ENCODE measurements around the gene DCTPP1.

DCTPP1 gene

DNA sequence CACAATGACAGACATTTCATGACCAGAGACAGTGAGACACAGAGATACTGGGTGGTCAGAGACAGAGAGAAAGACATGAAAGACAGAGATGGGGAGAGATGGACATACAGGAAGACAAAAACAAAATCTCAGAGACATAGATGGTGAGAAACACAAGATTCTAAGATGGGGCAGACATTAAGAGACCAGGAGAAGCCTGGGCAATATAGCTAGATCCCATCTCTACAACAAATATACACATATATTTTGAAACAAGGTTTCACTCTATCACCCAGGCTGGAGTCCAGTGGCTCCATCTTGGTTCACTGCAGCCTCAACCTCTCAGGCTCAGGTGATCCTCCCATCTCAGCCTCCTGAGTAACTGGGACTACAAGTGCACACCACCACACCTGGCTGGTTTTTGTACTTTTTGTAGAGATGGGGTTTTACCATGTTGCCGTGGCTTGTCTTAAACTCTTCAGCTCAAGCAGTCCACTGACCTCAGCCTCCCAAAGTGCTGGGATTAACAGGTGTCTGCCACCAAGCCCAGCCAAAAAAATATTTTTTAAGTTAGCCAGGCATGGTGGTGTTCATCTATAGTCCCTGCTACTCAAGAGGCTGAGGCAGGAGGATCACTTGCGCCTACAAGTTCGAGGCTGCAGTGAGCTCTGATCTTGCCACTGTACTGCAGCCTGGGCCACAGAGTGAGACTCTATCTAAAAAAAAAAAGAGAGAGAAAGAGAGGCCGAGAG is 49.6 kb downstream of the DCTPP1 start:
- DNase-seq, result no peak

DNA sequence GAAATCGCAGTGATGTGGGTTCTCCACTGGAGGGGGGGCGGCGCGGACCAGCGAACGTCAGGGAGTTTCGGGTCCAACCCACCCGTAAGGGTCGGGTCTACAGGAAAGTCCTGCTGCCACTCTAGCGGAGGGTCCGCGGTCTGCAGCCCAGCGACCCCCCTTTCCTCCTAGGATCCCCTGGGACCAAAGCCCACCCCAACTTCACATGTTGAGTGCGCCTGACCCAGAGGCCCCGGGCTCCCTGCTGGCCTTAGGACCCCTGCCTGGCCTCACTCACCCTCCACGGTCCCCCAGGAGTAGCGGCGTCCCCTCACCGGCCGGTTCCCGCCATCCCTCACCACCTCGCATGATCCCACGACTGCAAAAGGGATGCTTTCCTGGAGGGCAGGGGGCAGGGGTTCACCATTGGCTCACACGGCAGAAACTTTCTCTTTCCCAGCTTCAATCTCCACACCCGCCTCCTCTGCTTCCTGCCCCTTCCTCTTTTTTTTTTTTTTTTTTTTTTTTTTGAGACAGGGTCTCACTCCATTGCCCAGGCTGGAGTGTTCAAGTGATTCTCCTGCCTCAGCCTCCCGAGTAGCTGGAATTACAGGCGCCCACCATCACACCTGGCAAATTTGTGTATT is 50.6 kb downstream of the DCTPP1 start:
- DNase-seq, result no peak

DNA sequence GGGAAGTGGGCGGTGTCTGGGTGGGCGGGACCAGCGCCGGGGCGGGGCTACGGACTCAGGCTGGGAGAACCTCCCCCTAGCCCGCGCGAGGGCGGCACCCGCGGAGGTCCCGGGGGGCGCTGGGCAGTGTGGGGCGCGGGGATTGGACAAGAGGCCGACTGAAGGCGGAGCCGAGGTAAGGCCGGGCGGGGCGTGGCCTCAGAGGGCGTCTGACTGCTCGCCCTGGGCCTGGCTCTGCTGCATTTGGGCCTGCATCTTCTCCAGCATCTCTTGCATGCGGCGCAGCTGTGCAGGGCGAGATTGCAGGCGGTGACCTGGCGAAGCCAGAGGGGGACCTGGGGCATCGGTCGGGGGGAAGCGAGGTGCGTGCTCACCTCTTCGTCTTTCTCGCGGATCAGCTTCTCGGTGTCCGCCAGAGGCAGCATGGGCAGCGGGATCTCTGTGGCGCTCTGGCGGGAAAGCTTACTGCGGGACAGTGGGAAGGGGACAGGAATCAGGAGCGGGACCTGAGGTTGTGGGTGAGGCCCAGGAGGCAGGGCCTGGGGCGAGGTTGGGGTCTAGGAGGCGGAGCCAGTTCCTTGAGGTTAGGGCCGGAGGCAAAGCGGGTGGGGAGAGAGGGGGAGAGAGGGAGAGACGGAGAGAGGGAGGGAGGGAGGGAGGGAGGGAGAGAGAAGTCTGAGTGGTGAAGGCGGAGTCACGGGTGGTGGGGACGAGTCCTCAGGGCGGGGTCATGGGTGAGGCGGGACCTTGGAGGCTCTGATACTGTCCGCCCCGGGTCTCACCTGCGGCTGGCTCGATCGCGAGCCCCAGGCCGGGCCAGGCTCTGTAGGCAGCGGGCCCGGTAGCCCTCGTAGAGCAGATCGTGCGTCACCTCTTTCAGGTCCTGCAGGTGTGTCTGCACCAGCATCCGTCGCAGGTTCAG is 51.3 kb downstream of the DCTPP1 start:
- DNase-seq, result peak; percentile 99

DNA sequence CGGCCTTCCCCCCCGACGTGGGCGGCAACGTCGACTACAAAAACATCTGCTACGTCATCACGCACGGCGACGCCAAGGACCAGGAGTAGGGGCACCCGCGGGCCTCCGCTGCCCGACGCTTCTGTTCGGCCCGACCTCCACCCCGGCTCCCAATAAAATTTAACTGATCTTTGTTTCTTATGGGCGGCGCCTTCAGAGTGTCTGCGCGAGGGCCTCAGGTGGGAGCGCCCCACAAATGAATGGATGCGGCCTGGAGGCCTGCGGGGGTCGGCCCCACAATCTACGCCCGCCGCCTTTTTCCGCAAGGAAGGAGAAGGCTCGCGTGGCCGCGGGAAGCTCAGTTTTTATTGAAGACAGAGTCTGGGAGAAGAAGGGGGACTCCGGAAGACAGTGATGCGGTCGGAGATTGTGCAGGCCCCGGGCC is 52.0 kb downstream of the DCTPP1 start:
- DNase-seq, result peak; percentile 92

DNA sequence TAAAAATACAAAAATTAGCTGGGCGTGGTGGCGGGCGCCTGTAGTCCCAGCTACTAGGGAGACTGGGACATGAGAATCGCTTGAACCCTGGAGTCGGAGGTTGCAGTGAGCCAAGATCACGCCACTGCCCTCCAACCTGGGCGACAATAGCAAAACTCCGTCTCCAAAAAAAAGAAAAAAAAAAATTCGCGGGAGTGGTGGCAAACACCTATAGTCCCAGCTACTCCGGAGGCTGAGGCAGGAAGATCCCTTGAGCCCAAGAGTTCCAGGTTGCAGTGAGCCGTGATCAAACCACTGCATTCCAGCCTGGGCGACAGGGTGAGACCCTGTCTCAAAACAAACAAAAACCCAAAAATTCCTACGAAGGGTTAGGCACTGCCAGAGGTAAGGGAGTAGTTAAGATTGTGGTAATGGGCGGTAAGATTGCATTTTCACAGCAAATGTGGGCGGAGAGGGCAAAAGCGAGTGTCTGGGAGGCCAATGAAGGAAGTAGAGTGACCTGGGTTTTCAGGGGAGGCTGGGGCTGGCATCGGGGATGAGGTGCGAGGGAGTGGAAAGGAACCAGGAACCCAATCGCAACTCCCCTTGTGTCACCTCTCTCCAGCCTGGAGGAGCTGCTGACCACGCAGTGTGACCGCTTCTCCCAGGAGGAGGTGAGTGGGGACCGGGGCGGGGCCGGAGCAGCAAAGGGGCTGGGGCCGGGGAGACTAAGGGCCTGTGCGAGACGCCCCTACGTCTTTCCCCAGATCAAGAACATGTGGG is 52.6 kb downstream of the DCTPP1 start:
- no peak for DNase-seq

DNA sequence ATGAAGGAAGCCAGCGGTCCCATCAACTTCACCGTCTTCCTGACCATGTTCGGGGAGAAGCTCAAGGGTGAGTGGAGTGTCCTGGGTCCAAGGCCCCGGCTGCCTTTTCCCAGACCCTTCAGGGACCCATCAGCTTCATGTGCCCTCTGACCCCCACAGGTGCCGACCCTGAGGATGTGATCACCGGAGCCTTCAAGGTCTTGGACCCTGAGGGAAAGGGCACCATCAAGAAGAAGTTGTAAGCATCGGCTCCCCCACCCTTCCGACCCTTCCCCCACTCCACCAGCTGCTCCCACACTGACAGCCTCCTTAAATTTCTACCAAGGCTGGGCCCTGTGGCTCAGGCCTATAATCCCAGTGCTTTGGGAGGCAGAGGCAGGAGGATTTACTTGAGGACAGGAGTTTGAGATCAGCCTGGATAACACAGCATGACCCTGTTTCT is 53.3 kb downstream of the DCTPP1 start:
- no peak for DNase-seq

DNA sequence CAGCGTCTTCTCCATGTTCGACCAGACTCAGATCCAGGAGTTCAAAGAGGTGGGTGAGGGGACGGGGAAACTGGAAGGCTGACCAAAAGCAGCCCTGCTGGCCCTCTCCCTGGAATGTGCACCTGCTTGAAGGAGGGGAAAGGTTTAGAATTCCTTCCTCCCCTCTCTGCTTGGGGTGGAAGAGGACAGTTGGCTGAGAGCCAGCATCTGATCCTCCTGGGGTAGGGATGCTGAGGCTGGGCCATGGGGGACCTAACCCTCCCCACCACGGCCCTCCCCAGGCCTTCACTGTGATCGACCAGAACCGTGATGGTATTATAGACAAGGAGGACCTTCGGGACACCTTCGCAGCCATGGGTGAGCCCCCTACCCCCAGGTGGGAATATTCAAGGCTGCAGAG is 54.0 kb downstream of the DCTPP1 start:
- no peak for DNase-seq

DNA sequence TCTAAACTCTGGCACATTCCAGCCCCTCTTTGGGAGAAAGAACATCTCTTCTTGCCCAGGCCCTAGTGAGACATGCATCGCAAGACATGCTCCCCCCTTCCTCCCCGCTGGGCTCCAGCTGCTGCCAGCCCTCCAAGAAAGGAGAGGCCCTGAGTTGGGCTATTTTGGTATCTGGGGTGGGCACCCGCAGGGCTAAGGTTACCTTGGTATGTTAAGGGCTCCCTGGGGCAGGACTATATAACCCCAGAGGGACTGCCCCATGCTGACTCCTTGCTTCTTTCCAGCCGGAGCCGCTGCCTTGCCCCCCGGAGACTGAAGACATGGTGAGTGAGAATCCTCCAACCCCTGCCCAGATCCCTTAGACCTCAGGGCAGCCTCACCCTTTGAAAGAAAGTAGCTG is 55.3 kb downstream of the DCTPP1 start, which contains the start of gene MYL11:
Gene MYL11 (plus strand): TSS at position 265 of the 400 bp plus-strand sequence. CDS start 56 bp downstream, at position 321.
- no peak for DNase-seq

Measured in CD4-positive, alpha-beta T cell treated with Interleukin-21 for 1 hour (primary cell).